HCT116 (cell line): ENCODE measurements around the gene TAS2R30.

Source experiments
- CTCF ChIP-seq, 3 experiments: fragments of 200-600 bp in 1 of 3; sonication (generic) in 1 of 3; IDR thresholded peaks in 2 of 3; conservative IDR thresholded peaks in 1 of 3; 2 replicates each; pipeline ENCODE4 v1.5.1; 2012 to 2017; ENCODE audit warnings: low read depth in 2 of 3, low read length in 2 of 3, antibody characterized with exemption in 1 of 3, borderline replicate concordance in 1 of 3, control low read depth in 1 of 3, mild to moderate bottlenecking in 1 of 3, mixed read lengths in 1 of 3, mixed run types in 1 of 3, moderate library complexity in 1 of 3; ENCODE audit not compliant: insufficient read depth in 1 of 3
- EZH2phosphoT487 ChIP-seq: fragments of 200-600 bp; IDR thresholded peaks from 2 replicates; pipeline ENCODE4 v1.6.1; 2018; ENCODE audit warnings: antibody characterized with exemption, borderline replicate concordance

GRCh38 chr12:11147420-11147819, 13.0 kb upstream of the TAS2R30 start:
- TF ChIP-seq EZH2phosphoT487 (no peak), CTCF (IDR thresholded peaks at IDR 0.05 in 2 of 3, conservative IDR thresholded peaks at IDR 0.05 in 1 of 3; ENCODE audit: borderline replicate concordance in 1 of 3, insufficient read depth in 1 of 3, low read depth in 2 of 3, low read length in 2 of 3) (no peak)
